GM12892 (cell line): ENCODE data around the gene DPEP3.

Experiments used
- DNase-seq: peaks from one replicate; pipeline ENCODE4 v3.0.0; 2011; ENCODE audit not compliant: insufficient read length
- FAIRE-seq: peaks from 2 replicates; lab custom pipeline; 2011; peaks lifted over from hg19 to GRCh38; lab: Jason Lieb, UNC
- POLR2A ChIP-seq: IDR thresholded peaks from 2 replicates; pipeline ENCODE4 v1.6.1; 2011; ENCODE audit warnings: low read depth, low read length, control low read depth
- POLR2AphosphoS5 ChIP-seq: IDR thresholded peaks from 2 replicates; pipeline ENCODE4 v1.6.1; 2011; ENCODE audit warnings: low read depth, low read length, control low read depth
- TAF1 ChIP-seq: IDR thresholded peaks from 2 replicates; pipeline ENCODE4 v1.6.1; 2011; ENCODE audit warnings: low read depth, mild to moderate bottlenecking, control low read depth, low read length, borderline replicate concordance

DPEP3 gene

GRCh38 chr16:67931712-67932461 is 48.4 kb downstream of the DPEP3 start, which contains the start of gene CTRL:
Gene CTRL, minus strand, starts transcription at chr16:67931862. Its CDS starts 10 bp downstream, at chr16:67931852.
- no peak for DNase-seq
- no peak for FAIRE-seq
- TF ChIP-seq POLR2A (peak; percentile 1; the same call in 1 of the 2 replicates), POLR2AphosphoS5 (0 out of 2 replicates have a peak, but pooled peaks have one; percentile 48), TAF1 (no peak)

- no peak for DNase-seq
Measured at GRCh38 chr16:67930678-67931211, 49.6 kb downstream of the DPEP3 start.

GRCh38 chr16:67930191-67930590 is 50.1 kb downstream of the DPEP3 start:
- TF ChIP-seq TAF1: no peak
- TF ChIP-seq POLR2AphosphoS5: no peak
- FAIRE-seq (no peak), DNase-seq (no peak)

More at GRCh38 chr16:67930678-67931211, 49.6 kb downstream of the DPEP3 start:
- TF ChIP-seq POLR2A: peak; percentile 57
- no peak; the same call in 1 of the 2 replicates for TF ChIP-seq POLR2AphosphoS5
- no peak for TF ChIP-seq TAF1
- no peak for FAIRE-seq

GRCh38 chr16:67928561-67929364 is 51.5 kb downstream of the DPEP3 start:
- peak; percentile 86 for FAIRE-seq
- TF ChIP-seq POLR2A (no peak), POLR2AphosphoS5 (peak; percentile 55)
- DNase-seq: peak; percentile 89

- no peak for TF ChIP-seq TAF1
- TF ChIP-seq POLR2A: 0 out of 2 replicates have a peak, but pooled peaks have one; percentile 5
- peak; percentile 45; the same call in 1 of the 2 replicates for TF ChIP-seq POLR2AphosphoS5
- DNase-seq: no peak
- FAIRE-seq: no peak
Measured at GRCh38 chr16:67928147-67928546, 52.2 kb downstream of the DPEP3 start.

- TF ChIP-seq POLR2AphosphoS5 (0 out of 2 replicates have a peak, but pooled peaks have one; percentile 10), POLR2A (no peak)
- FAIRE-seq: no peak
- DNase-seq: no peak
Measured at GRCh38 chr16:67927131-67927941, 53.0 kb downstream of the DPEP3 start.

- TF ChIP-seq POLR2AphosphoS5: no peak
- TF ChIP-seq POLR2A: no peak
- TF ChIP-seq TAF1: no peak
- DNase-seq: no peak
- no peak for FAIRE-seq
Measured at GRCh38 chr16:67926181-67926750, 54.0 kb downstream of the DPEP3 start.
